IPS DF 6.9 (cell line): ENCODE data around the gene LMAN1L.

ENCODE experiments used
- DNase-seq: peaks from one replicate; pipeline ENCODE4 v3.0.0-alpha.2; 2013; ENCODE audit warnings: low read depth, low spot score
- H3K27ac ChIP-seq: one replicate; pipeline ENCODE4 v1.5.1; 2013; ENCODE audit warnings: low read length, control low read depth
- H3K27me3 ChIP-seq: 2 replicates; pipeline ENCODE4 v1.6.1; 2013; ENCODE audit warnings: mild to moderate bottlenecking, low read length; ENCODE audit not compliant: control insufficient read depth, insufficient read depth
- H3K36me3 ChIP-seq: 2 replicates; pipeline ENCODE4 v1.6.1; 2013; ENCODE audit warnings: low read length; ENCODE audit not compliant: control insufficient read depth, insufficient read depth
- H3K4me1 ChIP-seq: 2 replicates; pipeline ENCODE4 v1.6.1; 2013; ENCODE audit warnings: low read length; ENCODE audit not compliant: control insufficient read depth, insufficient read depth
- H3K4me3 ChIP-seq: 2 replicates; pipeline ENCODE4 v1.5.1; 2013; ENCODE audit warnings: mild to moderate bottlenecking, low read length
- H3K9me3 ChIP-seq: 2 replicates; pipeline ENCODE4 v1.6.1; 2013; ENCODE audit warnings: low read length, inconsistent platforms; ENCODE audit not compliant: control insufficient read depth, insufficient read depth
- WGBS: extraction: QIAGEN DNeasy Blood & Tissue Kit; methylation state at CpG from one replicate; pipeline ENCODE4 v1.1.7; 2013; ENCODE audit warnings: mixed read lengths, missing lambda C conversion rate; ENCODE audit not compliant: insufficient read length, insufficient coverage; 5-methylcytosine and 5-hydroxymethylcytosine counted together

LMAN1L gene

GRCh38 chr15:74804935-74805334 lies 7.7 kb upstream of the LMAN1L start:
- Histone ChIP-seq H3K4me3 (no peak overlapping the region), H3K27me3 (no peaks in the 10 kb centered on the region), H3K27ac (no peak overlapping the region), H3K36me3 (peaks cover 18% of the 10 kb centered on the region), H3K4me1 (peaks cover under 1% of the 10 kb centered on the region), H3K9me3 (no peaks in the 10 kb centered on the region)
- WGBS: no CpG with 5 or more reads among the region's 6 CpGs
- no peak for DNase-seq

GRCh38 chr15:74807282-74807681 lies 5.4 kb upstream of the LMAN1L start:
- Histone ChIP-seq H3K4me3 (no peak overlapping the region), H3K4me1 (no peaks in the 10 kb centered on the region; the same call in 1 of the 2 replicates), H3K27me3 (no peaks in the 10 kb centered on the region), H3K36me3 (peaks cover 11% of the 10 kb centered on the region; the same call in 1 of the 2 replicates), H3K9me3 (no peaks in the 10 kb centered on the region), H3K27ac (no peak overlapping the region)
- no CpG with 5 or more reads among the region's 5 CpGs for WGBS
- DNase-seq: no peak

GRCh38 chr15:74808078-74808839 lies 4.4 kb upstream of the LMAN1L start:
- Histone ChIP-seq H3K36me3 (peaks cover 3% of the 10 kb centered on the region; the same call in 1 of the 2 replicates), H3K27ac (no peak overlapping the region), H3K4me3 (no peak overlapping the region), H3K27me3 (no peaks in the 10 kb centered on the region), H3K4me1 (no peaks in the 10 kb centered on the region; the same call in 1 of the 2 replicates), H3K9me3 (no peaks in the 10 kb centered on the region)
- no CpG with 5 or more reads among the region's 18 CpGs for WGBS
- DNase-seq: no peak

- Histone ChIP-seq H3K4me1 (no peaks in the 10 kb centered on the region; the same call in 1 of the 2 replicates), H3K4me3 (no peak overlapping the region), H3K9me3 (no peaks in the 10 kb centered on the region), H3K36me3 (no peaks in the 10 kb centered on the region), H3K27ac (no peak overlapping the region), H3K27me3 (no peaks in the 10 kb centered on the region)
- WGBS: no CpG with 5 or more reads among the region's 4 CpGs
- no peak for DNase-seq
Observed at GRCh38 chr15:74808840-74809229, 3.8 kb upstream of the LMAN1L start.

- Histone ChIP-seq H3K4me3 (no peak overlapping the region), H3K4me1 (no peaks in the 10 kb centered on the region; the same call in 1 of the 2 replicates), H3K9me3 (no peaks in the 10 kb centered on the region), H3K36me3 (no peaks in the 10 kb centered on the region), H3K27me3 (no peaks in the 10 kb centered on the region), H3K27ac (no peak overlapping the region)
- no CpG with 5 or more reads among the region's 5 CpGs for WGBS
- no peak for DNase-seq
Observed at GRCh38 chr15:74809242-74809641, 3.4 kb upstream of the LMAN1L start.

- Histone ChIP-seq H3K36me3 (no peaks in the 10 kb centered on the region), H3K9me3 (no peaks in the 10 kb centered on the region), H3K4me3 (no peak overlapping the region), H3K27ac (no peak overlapping the region), H3K4me1 (no peaks in the 10 kb centered on the region; the same call in 1 of the 2 replicates), H3K27me3 (no peaks in the 10 kb centered on the region)
- WGBS: no CpG with 5 or more reads among the region's 3 CpGs
- no peak for DNase-seq
Observed at GRCh38 chr15:74809956-74810355, 2.7 kb upstream of the LMAN1L start.

- DNase-seq: no peak
- no peak overlapping the region for H3K4me3 ChIP-seq
- no peak overlapping the region for H3K27ac ChIP-seq
Observed at GRCh38 chr15:74815121-74815934, 2.7 kb downstream of the LMAN1L start.

GRCh38 chr15:74815961-74816360 lies 3.3 kb downstream of the LMAN1L start:
- no peak overlapping the region for H3K4me3 ChIP-seq
- H3K9me3 ChIP-seq: no peaks in the 10 kb centered on the region
- no peaks in the 10 kb centered on the region for H3K27me3 ChIP-seq
- no CpG with 5 or more reads among the region's 15 CpGs for WGBS
- no peaks in the 10 kb centered on the region for H3K36me3 ChIP-seq
- H3K4me1 ChIP-seq: 0 out of 2 replicates have a peak, but pooled peaks cover 2% of the 10 kb centered on the region
- H3K27ac ChIP-seq: no peak overlapping the region
- no peak for DNase-seq

More at GRCh38 chr15:74815121-74815934, 2.7 kb downstream of the LMAN1L start:
- no CpG with 5 or more reads among the region's 10 CpGs for WGBS
- H3K4me1 ChIP-seq: 0 out of 2 replicates have a peak, but pooled peaks cover 2% of the 10 kb centered on the region
- no peaks in the 10 kb centered on the region for H3K9me3 ChIP-seq
- no peaks in the 10 kb centered on the region for H3K27me3 ChIP-seq
- no peaks in the 10 kb centered on the region for H3K36me3 ChIP-seq

GRCh38 chr15:74816624-74817369 lies 4.2 kb downstream of the LMAN1L start:
- no peaks in the 10 kb centered on the region for H3K36me3 ChIP-seq
- no CpG with 5 or more reads among the region's 19 CpGs for WGBS
- H3K4me3 ChIP-seq: no peak overlapping the region
- DNase-seq: no peak
- no peak overlapping the region for H3K27ac ChIP-seq
- H3K4me1 ChIP-seq: 0 out of 2 replicates have a peak, but pooled peaks cover 2% of the 10 kb centered on the region
- no peaks in the 10 kb centered on the region for H3K9me3 ChIP-seq
- no peaks in the 10 kb centered on the region for H3K27me3 ChIP-seq

- Histone ChIP-seq H3K4me1 (0 out of 2 replicates have a peak, but pooled peaks cover 2% of the 10 kb centered on the region), H3K27ac (no peak overlapping the region), H3K4me3 (no peak overlapping the region), H3K27me3 (no peaks in the 10 kb centered on the region), H3K9me3 (no peaks in the 10 kb centered on the region), H3K36me3 (no peaks in the 10 kb centered on the region)
- no peak for DNase-seq
- WGBS: no CpG with 5 or more reads among the region's 9 CpGs
Observed at GRCh38 chr15:74817370-74817737, 4.7 kb downstream of the LMAN1L start.
